Peyer's patch (tissue), 4 donors: ENCODE data around the gene KRT9.

Experiments
- CTCF ChIP-seq, 6 experiments: fragments of 450-650 bp in 4 of 6; fragments of 200-600 bp in 2 of 6; sonication (generic) in 1 of 6; IDR thresholded peaks; one replicate each; pipeline ENCODE4 v1.5.1; 2017 to 2019; ENCODE audit warnings: antibody characterized with exemption in 6 of 6, mild to moderate bottlenecking in 3 of 6, moderate library complexity in 1 of 6
- POLR2A ChIP-seq, 2 donors: fragments of 450-650 bp; IDR thresholded peaks; one replicate each; pipeline ENCODE4 v1.5.1; 2017; ENCODE audit warnings: antibody characterized with exemption in 2 of 2, mild to moderate bottlenecking in 2 of 2, moderate library complexity in 2 of 2

GRCh38 chr17:41551365-41551764 lies 20.5 kb downstream of the KRT9 start:
- TF ChIP-seq POLR2A (IDR thresholded peaks at IDR 0.05) (no peak), CTCF (IDR thresholded peaks at IDR 0.05) (no peak)
